ENCODE data around the gene TTC12. TPM values are rescaled to one million over a fixed set of nuclear protein-coding genes. Genes with fewer than 3 reads are reported as not detected.

The TTC12 gene
- total RNA-seq, 2 donors from 2014 or later = 4.6 to 6.3 TPM

DNA sequence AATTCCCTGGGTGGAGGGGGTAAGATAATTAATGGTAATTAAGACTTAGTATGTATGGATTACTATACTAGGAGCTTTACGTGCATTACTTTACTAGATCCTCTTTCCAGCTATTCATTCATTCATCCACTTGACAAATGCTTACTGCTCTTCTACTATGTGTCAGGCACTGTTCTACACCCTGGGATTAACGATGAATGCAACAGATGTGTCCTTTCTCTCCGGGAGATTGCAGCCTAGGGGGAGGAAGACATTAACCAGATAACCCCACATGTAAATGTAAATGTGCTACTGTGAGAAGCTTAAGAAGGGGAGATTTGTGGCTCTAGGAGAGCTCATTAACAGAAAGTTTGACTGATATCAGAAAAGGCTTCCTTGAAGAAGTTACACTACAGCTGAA is 74.9 kb downstream of the TTC12 start:
- DNase-seq (ENCODE audit: low spot score) = no peak
- Histone ChIP-seq H3K27ac (no peak overlapping the region), H3K27me3 (peaks cover 5 to 7% of the 10 kb centered on the region in 2 donors), H3K4me3 (no peak overlapping the region), H3K4me1 (peaks cover 0 to 6% of the 10 kb centered on the region in 2 donors), H3K36me3 (no peaks in the 10 kb centered on the region), H3K9me3 (no peaks in the 10 kb centered on the region)
- TF ChIP-seq, protein P1, sequence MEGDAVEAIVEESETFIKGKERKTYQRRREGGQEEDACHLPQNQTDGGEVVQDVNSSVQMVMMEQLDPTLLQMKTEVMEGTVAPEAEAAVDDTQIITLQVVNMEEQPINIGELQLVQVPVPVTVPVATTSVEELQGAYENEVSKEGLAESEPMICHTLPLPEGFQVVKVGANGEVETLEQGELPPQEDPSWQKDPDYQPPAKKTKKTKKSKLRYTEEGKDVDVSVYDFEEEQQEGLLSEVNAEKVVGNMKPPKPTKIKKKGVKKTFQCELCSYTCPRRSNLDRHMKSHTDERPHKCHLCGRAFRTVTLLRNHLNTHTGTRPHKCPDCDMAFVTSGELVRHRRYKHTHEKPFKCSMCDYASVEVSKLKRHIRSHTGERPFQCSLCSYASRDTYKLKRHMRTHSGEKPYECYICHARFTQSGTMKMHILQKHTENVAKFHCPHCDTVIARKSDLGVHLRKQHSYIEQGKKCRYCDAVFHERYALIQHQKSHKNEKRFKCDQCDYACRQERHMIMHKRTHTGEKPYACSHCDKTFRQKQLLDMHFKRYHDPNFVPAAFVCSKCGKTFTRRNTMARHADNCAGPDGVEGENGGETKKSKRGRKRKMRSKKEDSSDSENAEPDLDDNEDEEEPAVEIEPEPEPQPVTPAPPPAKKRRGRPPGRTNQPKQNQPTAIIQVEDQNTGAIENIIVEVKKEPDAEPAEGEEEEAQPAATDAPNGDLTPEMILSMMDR (IDR thresholded peaks at IDR 0.05) = no peak

DNA sequence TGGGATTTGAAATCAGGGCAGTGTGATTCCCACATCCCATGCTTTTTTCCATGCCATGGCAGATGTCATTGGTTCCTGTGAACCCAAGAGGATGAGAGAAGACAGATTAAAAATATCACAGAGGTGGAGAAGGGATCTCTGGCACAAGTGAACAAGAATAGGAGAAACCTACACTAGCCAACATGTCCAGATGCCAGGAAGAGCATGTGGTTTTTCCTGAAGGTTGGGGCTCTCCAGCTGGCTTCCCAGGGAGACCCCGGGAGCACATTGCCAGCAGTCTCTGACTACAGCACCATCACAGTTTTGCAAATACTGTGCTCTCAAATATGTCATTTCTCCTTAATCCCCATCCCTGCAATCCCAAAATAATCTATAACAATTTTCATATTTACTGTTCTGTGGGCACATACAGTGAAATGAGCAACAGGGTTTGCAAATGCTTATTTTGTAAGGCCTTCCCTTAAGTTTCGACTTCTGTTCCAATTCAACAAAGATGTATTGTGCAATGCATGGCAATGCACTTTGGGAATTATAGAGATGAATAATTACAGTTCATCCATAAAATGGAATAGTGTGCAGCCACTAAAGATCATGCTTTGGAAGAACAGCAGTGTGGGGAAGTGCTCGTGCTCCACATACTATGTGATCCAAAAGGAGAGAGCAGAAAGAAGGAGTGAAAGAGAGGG is 78.0 kb downstream of the TTC12 start:
- no peak overlapping the region for H3K4me3 ChIP-seq
- DNase-seq (ENCODE audit: low spot score) = no peak
- no peak overlapping the region for H3K27ac ChIP-seq
- no peaks in the 10 kb centered on the region for H3K36me3 ChIP-seq
- no peaks in the 10 kb centered on the region for H3K9me3 ChIP-seq
- TF ChIP-seq, protein P1 (IDR thresholded peaks at IDR 0.05) = no peak
- peaks cover 0 to 6% of the 10 kb centered on the region in 2 donors for H3K4me1 ChIP-seq
- peaks cover 5 to 6% of the 10 kb centered on the region in 2 donors for H3K27me3 ChIP-seq

DNA sequence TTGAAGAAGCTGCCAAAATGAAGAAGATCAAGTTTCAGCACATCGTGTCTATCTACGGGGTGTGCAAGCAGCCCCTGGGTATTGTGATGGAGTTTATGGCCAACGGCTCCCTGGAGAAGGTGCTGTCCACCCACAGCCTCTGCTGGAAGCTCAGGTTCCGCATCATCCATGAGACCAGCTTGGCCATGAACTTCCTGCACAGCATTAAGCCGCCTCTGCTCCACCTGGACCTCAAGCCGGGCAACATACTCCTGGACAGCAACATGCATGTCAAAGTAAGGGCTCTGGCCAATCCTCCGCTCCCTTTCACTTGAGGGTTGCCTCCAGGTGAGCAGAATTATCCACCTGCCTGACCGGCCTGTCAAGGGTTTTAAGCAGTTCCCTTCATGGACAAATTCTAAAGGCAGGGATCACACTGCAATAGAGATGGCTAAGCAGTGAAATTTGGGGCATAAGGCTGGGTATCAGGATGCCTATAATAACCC is 79.2 kb downstream of the TTC12 start:
- no peaks in the 10 kb centered on the region for H3K9me3 ChIP-seq
- H3K36me3 ChIP-seq = no peaks in the 10 kb centered on the region
- TF ChIP-seq, protein P1 (IDR thresholded peaks at IDR 0.05) = no peak
- no peaks in the 10 kb centered on the region for H3K27me3 ChIP-seq
- no peak for DNase-seq (ENCODE audit: low spot score)
- H3K27ac ChIP-seq = no peak overlapping the region
- no peak overlapping the region for H3K4me3 ChIP-seq
- no peaks in the 10 kb centered on the region for H3K4me1 ChIP-seq

DNA sequence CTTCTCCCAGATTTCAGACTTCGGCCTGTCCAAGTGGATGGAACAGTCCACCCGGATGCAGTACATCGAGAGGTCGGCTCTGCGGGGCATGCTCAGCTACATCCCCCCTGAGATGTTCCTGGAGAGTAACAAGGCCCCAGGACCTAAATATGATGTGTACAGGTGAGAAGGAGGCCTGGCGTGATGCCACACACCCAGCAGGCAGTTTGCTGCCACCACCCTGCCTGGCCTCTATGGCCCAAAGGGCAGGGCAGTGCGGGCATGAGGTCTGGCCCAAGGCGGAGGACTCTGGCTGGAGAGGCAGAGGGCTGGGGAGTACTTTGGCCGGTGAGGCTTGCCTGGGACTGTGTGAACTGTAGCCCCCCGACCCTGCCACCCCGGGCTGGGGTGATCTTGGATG is 80.5 kb downstream of the TTC12 start:
- Histone ChIP-seq H3K4me1 (no peaks in the 10 kb centered on the region), H3K36me3 (no peaks in the 10 kb centered on the region), H3K27ac (no peak overlapping the region), H3K9me3 (no peaks in the 10 kb centered on the region), H3K4me3 (no peak overlapping the region), H3K27me3 (no peaks in the 10 kb centered on the region)
- DNase-seq (ENCODE audit: low spot score) = no peak
- TF ChIP-seq, protein P1 (IDR thresholded peaks at IDR 0.05) = no peak

DNA sequence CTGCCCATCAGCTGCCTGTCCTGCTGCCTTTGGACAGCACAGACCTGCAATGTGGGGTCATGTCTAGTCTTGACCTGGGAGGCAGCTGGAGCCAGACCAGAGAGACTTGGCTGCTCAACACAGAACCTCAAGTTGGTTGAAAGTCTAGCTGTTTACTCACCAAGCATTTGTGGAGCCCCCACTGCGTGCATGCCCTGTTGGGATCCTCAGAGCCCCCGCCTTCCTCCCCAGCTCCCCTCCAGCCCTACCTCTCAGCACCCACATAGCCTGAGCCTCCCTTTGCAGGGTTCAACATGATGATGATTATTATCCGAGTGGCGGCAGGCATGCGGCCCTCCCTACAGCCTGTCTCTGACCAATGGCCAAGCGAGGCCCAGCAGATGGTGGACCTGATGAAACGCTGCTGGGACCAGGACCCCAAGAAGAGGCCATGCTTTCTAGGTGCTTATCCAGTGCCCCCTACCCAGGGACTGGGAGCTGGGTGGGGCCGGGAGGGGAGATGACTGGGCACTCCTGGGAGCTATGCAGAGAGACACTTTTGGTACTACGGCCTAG is 81.5 kb downstream of the TTC12 start:
- TF ChIP-seq, protein P1 (IDR thresholded peaks at IDR 0.05) = no peak

More for the DNA sequence above, 81.5 kb downstream of the TTC12 start:
- DNase-seq (ENCODE audit: low spot score) = no peak
- no peaks in the 10 kb centered on the region for H3K27me3 ChIP-seq
- no peak overlapping the region for H3K27ac ChIP-seq
- no peak overlapping the region for H3K4me3 ChIP-seq
- H3K4me1 ChIP-seq = no peaks in the 10 kb centered on the region
- H3K36me3 ChIP-seq = no peaks in the 10 kb centered on the region
- H3K9me3 ChIP-seq = no peaks in the 10 kb centered on the region

Data from right atrium auricular region (tissue), 2 donors.